ENCODE results near the gene TRPM3.

Gene TRPM3

DNA sequence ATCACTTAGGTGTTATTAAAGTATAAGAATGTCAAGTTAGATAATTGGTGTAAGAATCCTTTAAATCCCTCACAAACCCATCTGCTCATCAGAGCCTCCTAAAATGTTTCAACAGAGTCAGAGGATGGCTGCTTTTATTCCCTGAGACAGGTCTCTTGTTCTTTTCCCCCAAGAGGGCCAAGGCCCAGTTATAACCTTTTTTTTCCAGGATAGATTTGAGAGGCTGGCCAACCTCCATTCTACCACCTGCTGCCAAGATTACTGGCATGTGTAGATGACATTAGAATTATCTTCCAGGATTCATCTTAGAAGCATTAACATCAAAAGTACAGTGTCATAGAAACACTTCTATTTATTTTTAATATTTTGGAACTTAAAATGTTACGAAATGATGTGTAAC, 305.1 kb downstream of the TRPM3 start:
- TF ChIP-seq, protein P1, sequence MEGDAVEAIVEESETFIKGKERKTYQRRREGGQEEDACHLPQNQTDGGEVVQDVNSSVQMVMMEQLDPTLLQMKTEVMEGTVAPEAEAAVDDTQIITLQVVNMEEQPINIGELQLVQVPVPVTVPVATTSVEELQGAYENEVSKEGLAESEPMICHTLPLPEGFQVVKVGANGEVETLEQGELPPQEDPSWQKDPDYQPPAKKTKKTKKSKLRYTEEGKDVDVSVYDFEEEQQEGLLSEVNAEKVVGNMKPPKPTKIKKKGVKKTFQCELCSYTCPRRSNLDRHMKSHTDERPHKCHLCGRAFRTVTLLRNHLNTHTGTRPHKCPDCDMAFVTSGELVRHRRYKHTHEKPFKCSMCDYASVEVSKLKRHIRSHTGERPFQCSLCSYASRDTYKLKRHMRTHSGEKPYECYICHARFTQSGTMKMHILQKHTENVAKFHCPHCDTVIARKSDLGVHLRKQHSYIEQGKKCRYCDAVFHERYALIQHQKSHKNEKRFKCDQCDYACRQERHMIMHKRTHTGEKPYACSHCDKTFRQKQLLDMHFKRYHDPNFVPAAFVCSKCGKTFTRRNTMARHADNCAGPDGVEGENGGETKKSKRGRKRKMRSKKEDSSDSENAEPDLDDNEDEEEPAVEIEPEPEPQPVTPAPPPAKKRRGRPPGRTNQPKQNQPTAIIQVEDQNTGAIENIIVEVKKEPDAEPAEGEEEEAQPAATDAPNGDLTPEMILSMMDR (IDR thresholded peaks at IDR 0.05; ENCODE audit: low read depth, low read length, missing control alignments), result no peak
- H3K4me3 ChIP-seq (ENCODE audit: low read depth, low read length), result no peak overlapping the region
- no peak for DNase-seq (ENCODE audit: low read depth)
- in situ Hi-C loops (cut with HindIII; ENCODE audit: low sequenced_read_pairs), result no loop called here

DNA sequence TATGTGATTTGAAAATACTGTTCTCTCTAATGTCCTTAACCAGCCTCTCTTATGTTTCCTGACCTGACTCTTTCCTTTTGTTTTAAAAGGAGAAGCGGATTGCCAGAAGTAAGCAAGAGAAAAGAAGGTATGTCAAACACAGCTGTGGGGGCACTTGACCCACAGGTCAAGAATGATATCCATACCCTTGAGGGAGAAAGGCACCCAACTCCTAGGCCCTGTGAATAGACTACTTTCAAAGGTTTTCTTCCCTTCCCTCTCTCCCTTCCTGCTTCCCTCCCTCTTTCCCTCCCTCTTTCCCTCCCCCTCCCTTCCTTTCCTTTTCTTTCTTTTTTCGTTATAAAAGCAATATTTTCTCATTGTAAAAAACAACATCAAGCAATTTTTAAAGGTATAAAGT, 306.8 kb downstream of the TRPM3 start:
- DNase-seq (ENCODE audit: low read depth), result no peak
- in situ Hi-C loops (cut with HindIII; ENCODE audit: low sequenced_read_pairs), result no loop called here
- TF ChIP-seq, protein P1 (IDR thresholded peaks at IDR 0.05; ENCODE audit: low read depth, low read length, missing control alignments), result no peak
- no peak overlapping the region for H3K4me3 ChIP-seq (ENCODE audit: low read depth, low read length)

- TF ChIP-seq, protein P1 (IDR thresholded peaks at IDR 0.05; ENCODE audit: low read depth, low read length, missing control alignments), result no peak
- no peak overlapping the region for H3K4me3 ChIP-seq (ENCODE audit: low read depth, low read length)
- no peak for DNase-seq (ENCODE audit: low read depth)
- in situ Hi-C loops (cut with HindIII; ENCODE audit: low sequenced_read_pairs), result no loop called here
Measured at GRCh38 chr9:70813141-70813540, 308.3 kb downstream of the TRPM3 start.

DNA sequence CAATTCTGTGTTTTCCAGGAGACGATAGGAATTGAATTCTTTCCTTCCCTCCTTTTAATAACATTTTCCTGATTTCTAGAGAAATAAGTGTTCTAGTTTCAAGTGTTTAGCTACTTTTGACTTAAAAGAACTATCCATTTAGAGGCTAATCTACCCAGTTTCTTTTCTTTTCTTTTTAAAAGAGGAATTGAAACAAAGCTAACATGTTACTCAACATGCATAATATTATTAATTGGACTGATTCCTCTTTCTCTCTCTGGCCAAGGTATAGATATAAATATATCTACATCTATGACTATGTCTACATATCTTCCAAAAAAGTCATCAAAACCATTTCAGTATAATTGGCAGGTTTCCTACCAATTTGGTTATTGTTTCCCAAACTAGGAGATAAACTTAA, 309.8 kb downstream of the TRPM3 start:
- no peak for DNase-seq (ENCODE audit: low read depth)
- TF ChIP-seq, protein P1 (IDR thresholded peaks at IDR 0.05; ENCODE audit: low read depth, low read length, missing control alignments), result no peak
- H3K4me3 ChIP-seq (ENCODE audit: low read depth, low read length), result no peak overlapping the region
- in situ Hi-C loops (cut with HindIII; ENCODE audit: low sequenced_read_pairs), result no loop called here

GRCh38 chr9:70806875-70807274, 314.5 kb downstream of the TRPM3 start:
- TF ChIP-seq, protein P1 (IDR thresholded peaks at IDR 0.05; ENCODE audit: low read depth, low read length, missing control alignments), result no peak
- no peak overlapping the region for H3K4me3 ChIP-seq (ENCODE audit: low read depth, low read length)
- in situ Hi-C loops (cut with HindIII; ENCODE audit: low sequenced_read_pairs), result no loop called here
- DNase-seq (ENCODE audit: low read depth), result no peak

GRCh38 chr9:70805949-70806348, 315.5 kb downstream of the TRPM3 start:
- in situ Hi-C loops (cut with HindIII; ENCODE audit: low sequenced_read_pairs), result no loop called here
- TF ChIP-seq, protein P1 (IDR thresholded peaks at IDR 0.05; ENCODE audit: low read depth, low read length, missing control alignments), result no peak
- H3K4me3 ChIP-seq (ENCODE audit: low read depth, low read length), result no peak overlapping the region
- no peak for DNase-seq (ENCODE audit: low read depth)
